ENCODE data around the gene KIF21A. TPM values are rescaled to one million over a fixed set of nuclear protein-coding genes. Genes with fewer than 3 reads are reported as not detected.

Gene KIF21A
- total and polyA plus RNA-seq, 2 donors (not counting 3 experiments of a cell fraction or from before 2014, with no cell fraction given) = 1.8 to 10.1 TPM

DNA sequence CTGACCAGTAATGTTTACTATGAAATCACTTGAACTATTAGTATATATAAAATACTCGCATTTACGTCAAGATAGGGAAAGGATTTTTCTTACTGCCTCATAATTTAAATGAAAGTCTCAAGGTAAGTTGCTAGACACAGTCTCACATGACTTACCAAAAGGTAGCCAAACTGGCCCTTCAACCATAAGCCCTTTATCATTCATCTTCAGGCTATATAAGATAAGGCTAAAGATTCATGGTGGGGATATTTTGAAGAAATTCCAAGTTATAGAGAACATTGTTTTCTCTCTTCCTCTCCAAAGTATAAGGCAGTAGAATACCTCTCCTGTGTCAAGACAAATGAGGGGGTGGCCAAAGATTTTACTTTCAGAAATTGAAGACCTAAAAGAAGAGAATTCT lies 23.4 kb downstream of the KIF21A start:
- Histone ChIP-seq H4K20me1 (replicated peaks; ENCODE audit: control insufficient read depth, extremely low read depth, insufficient read depth, low read length) (no peaks in the 10 kb centered on the region), H3K4me3 (replicated peaks in 1 of 3; ENCODE audit: insufficient read depth in 1 of 3, low read depth in 1 of 3, low read length in 3 of 3) (no peak overlapping the region), H3K27ac (ENCODE audit: insufficient read depth, low read depth, low read length) (no peak overlapping the region), H3K9me3 (replicated peaks; ENCODE audit: control insufficient read depth, insufficient read depth, low read length) (no peaks in the 10 kb centered on the region), H2AFZ (ENCODE audit: low read depth, low read length) (no peak overlapping the region), H3K9ac (replicated peaks; ENCODE audit: extremely low read depth, insufficient read depth, low read length) (no peak overlapping the region), H3K36me3 (ENCODE audit: control insufficient read depth in 2 of 2, extremely low read depth in 1 of 2, insufficient read depth in 2 of 2, low read length in 2 of 2) (no peaks in the 10 kb centered on the region), H3K27me3 (ENCODE audit: control insufficient read depth in 2 of 2, insufficient read depth in 2 of 2, low read length in 2 of 2) (no peaks in the 10 kb centered on the region), H3K9me1 (replicated peaks; ENCODE audit: control insufficient read depth, extremely low read depth, insufficient read depth, low read length) (no peaks in the 10 kb centered on the region), H3K4me1 (ENCODE audit: control insufficient read depth, extremely low read depth, insufficient read depth, low read length) (no peaks in the 10 kb centered on the region), H3K79me2 (ENCODE audit: control insufficient read depth, insufficient read depth, low read length) (peaks cover 2% of the 10 kb centered on the region), H3K4me2 (ENCODE audit: insufficient read depth, low read length) (no peak overlapping the region)
- TF ChIP-seq MYC (IDR thresholded peaks at IDR 0.05; ENCODE audit: low read depth, low read length) (no peak), POLR2A (IDR thresholded peaks at IDR 0.05; ENCODE audit: low read depth, low read length) (no peak), EZH2 (IDR thresholded peaks at IDR 0.05; ENCODE audit: borderline replicate concordance, low read depth, low read length, severe bottlenecking) (no peak), GATA2 (IDR thresholded peaks at IDR 0.05; ENCODE audit: insufficient read depth, insufficient read length, low read depth, low read length) (no peak), JUN (IDR thresholded peaks at IDR 0.05; ENCODE audit: borderline replicate concordance, insufficient read depth, insufficient read length, low read depth) (no peak), FOS (IDR thresholded peaks at IDR 0.05; ENCODE audit: borderline replicate concordance, insufficient read depth, low read length) (no peak), POLR2AphosphoS5 (IDR thresholded peaks at IDR 0.05; ENCODE audit: insufficient read depth, low read depth, low read length) (no peak)
- TF ChIP-seq, protein P1, sequence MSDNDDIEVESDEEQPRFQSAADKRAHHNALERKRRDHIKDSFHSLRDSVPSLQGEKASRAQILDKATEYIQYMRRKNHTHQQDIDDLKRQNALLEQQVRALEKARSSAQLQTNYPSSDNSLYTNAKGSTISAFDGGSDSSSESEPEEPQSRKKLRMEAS (IDR thresholded peaks at IDR 0.05; ENCODE audit: insufficient read depth, insufficient read length) = no peak
- TF ChIP-seq, protein P2, sequence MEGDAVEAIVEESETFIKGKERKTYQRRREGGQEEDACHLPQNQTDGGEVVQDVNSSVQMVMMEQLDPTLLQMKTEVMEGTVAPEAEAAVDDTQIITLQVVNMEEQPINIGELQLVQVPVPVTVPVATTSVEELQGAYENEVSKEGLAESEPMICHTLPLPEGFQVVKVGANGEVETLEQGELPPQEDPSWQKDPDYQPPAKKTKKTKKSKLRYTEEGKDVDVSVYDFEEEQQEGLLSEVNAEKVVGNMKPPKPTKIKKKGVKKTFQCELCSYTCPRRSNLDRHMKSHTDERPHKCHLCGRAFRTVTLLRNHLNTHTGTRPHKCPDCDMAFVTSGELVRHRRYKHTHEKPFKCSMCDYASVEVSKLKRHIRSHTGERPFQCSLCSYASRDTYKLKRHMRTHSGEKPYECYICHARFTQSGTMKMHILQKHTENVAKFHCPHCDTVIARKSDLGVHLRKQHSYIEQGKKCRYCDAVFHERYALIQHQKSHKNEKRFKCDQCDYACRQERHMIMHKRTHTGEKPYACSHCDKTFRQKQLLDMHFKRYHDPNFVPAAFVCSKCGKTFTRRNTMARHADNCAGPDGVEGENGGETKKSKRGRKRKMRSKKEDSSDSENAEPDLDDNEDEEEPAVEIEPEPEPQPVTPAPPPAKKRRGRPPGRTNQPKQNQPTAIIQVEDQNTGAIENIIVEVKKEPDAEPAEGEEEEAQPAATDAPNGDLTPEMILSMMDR (IDR thresholded peaks at IDR 0.05; ENCODE audit: extremely low read depth in 1 of 2, insufficient read depth in 1 of 2, low read depth in 1 of 2, low read length in 2 of 2) = no peak
- BruUV-seq (replicated peaks) = no TSS peak
- ChIA-PET CTCF (no interaction called here), POLR2A (no interaction called here)
- DNase-seq (ENCODE audit: low read depth, low spot score) (no peak), FAIRE-seq (no peak)
- dilution Hi-C loops (cut with MboI; ENCODE audit: extremely low pct_ligation_motif_present, low sequenced_read_pairs) (no loop called here), intact Hi-C loops (cut with micrococcal nuclease) (no loop called here)

Data from endothelial cell of umbilical vein (primary cell).